ENCODE results near the gene FGFR3. TPM values are rescaled to one million over a fixed set of nuclear protein-coding genes. Genes with fewer than 3 reads are reported as not detected.

Gene FGFR3
- total RNA-seq, 2 experiments from 2014 or later = not detected

GRCh38 chr4:1786544-1787362, 6.3 kb upstream of the FGFR3 start:
- Mint-ChIP-seq H3K27ac (no peak overlapping the region), H3K4me3 (no peak overlapping the region)

DNA sequence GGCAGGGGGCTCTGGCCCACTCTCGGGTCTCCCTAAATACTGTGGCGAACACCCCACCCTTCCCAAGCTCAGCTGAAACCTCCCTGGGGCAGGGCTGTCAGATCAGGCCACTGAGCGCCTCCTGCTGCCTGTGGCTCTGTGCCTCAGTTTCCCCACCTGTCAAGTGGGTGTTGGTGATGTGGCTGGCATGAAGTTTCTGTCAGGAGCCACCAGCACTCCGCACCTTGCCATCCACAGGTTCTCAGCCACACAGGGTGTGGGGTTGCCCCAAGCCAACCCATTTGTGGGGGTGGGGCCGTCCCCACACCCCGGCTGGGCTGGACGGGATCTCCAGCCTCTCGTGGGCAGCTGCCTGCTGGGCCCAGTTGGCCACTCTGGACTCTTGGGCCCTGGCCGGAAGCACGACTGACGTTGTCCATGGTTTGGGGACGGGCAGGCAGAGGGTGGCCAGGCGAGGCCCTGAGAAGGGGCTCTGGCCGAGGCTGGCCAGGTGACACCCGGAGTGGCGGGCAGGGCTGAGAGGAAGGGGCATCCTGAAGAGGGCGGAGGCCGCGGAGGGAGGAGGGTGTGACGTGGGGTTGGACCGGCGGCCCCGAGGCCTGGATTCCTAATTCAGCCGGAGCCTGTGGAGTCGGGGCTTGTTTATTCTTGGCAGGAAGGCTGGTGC, 5.5 kb upstream of the FGFR3 start:
- Mint-ChIP-seq H3K27ac (no peak overlapping the region), H3K27me3 (peaks cover 4% of the 10 kb centered on the region), H3K4me3 (no peak overlapping the region), H3K9me3 (no peaks in the 10 kb centered on the region), H3K36me3 (no peaks in the 10 kb centered on the region), H3K4me1 (no peaks in the 10 kb centered on the region)
- DNase-seq = no peak

More at GRCh38 chr4:1786544-1787362, 6.3 kb upstream of the FGFR3 start:
- DNase-seq = no peak
- Mint-ChIP-seq H3K9me3 (no peaks in the 10 kb centered on the region), H3K36me3 (no peaks in the 10 kb centered on the region), H3K4me1 (no peaks in the 10 kb centered on the region), H3K27me3 (peaks cover 4% of the 10 kb centered on the region)

- no peaks in the 10 kb centered on the region for H3K36me3 Mint-ChIP-seq
- H3K27me3 Mint-ChIP-seq = peaks cover 4% of the 10 kb centered on the region
- H3K4me3 Mint-ChIP-seq = no peak overlapping the region
- H3K4me1 Mint-ChIP-seq = no peaks in the 10 kb centered on the region
- DNase-seq = no peak
- no peaks in the 10 kb centered on the region for H3K9me3 Mint-ChIP-seq
- H3K27ac Mint-ChIP-seq = no peak overlapping the region
Measured at GRCh38 chr4:1788254-1788973, 4.7 kb upstream of the FGFR3 start.

- H3K4me3 Mint-ChIP-seq = no peak overlapping the region
- no peaks in the 10 kb centered on the region for H3K9me3 Mint-ChIP-seq
- H3K36me3 Mint-ChIP-seq = no peaks in the 10 kb centered on the region
- H3K27ac Mint-ChIP-seq = no peak overlapping the region
- DNase-seq = no peak
- H3K27me3 Mint-ChIP-seq = peaks cover 6% of the 10 kb centered on the region
- H3K4me1 Mint-ChIP-seq = no peaks in the 10 kb centered on the region
Measured at GRCh38 chr4:1789552-1789951, 3.5 kb upstream of the FGFR3 start.

GRCh38 chr4:1790005-1790404, 3.1 kb upstream of the FGFR3 start:
- Mint-ChIP-seq H3K36me3 (no peaks in the 10 kb centered on the region), H3K9me3 (no peaks in the 10 kb centered on the region), H3K4me3 (no peak overlapping the region), H3K4me1 (no peaks in the 10 kb centered on the region), H3K27ac (no peak overlapping the region), H3K27me3 (peaks cover 6% of the 10 kb centered on the region)
- DNase-seq = no peak

DNA sequence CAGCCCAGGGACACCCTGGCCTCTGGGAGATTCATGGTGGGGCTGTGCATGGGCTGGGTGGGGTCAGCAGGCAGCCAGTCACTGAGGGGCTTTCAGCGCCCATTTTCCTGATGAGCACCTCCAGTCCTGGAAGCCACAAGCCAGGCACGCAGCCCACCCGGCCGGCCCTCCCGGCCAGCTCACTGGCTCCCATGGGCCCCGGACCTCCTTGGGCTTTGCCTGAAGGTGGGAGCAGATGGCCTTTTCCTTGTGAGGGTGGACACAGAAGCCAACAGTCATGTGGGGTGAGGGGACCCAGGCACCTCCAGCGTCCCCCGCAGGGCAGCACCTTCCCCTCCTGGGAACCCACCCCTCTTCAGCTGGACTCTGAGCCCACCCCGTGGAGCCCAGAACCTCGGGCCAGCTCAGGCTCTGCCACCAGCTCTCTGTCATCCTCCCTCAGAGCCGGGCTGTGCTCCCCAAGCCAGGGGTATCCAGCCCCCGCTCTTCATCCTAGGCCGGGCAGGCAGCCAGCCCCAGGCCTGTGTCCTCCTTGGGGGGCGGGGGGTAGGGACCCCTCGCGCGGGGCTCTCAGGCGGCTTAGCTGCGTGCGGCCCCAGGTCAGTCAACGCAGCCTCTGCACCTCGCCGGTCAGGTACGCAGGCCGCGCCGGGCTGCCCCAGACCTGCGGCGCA, 798 bp upstream of the FGFR3 start:
- no peak overlapping the region for H3K4me3 Mint-ChIP-seq
- no peaks in the 10 kb centered on the region for H3K9me3 Mint-ChIP-seq
- H3K4me1 Mint-ChIP-seq = no peaks in the 10 kb centered on the region
- DNase-seq = no peak
- no peaks in the 10 kb centered on the region for H3K36me3 Mint-ChIP-seq
- H3K27me3 Mint-ChIP-seq = peaks cover 20% of the 10 kb centered on the region
- no peak overlapping the region for H3K27ac Mint-ChIP-seq

DNA sequence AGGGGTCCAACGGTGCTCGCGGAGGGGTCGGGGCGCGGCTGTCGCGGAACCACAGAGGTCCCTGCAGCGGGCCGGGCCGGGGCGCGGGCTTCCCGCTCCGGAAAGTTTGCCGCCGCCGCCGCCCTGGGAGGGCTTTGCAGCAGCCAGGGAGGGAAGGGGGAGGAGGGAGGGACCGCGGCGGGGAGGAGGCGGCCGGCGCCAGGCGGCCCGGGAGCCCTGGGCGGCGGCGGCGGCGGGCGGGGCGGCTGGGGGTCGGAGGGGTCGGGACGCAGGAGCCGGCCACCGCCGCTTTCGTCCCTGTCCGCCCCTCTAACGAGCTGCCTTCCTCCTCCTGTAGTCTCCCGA, 375 bp downstream of the FGFR3 start:
- no peak overlapping the region for H3K4me3 Mint-ChIP-seq
- H3K4me1 Mint-ChIP-seq = no peaks in the 10 kb centered on the region
- H3K36me3 Mint-ChIP-seq = no peaks in the 10 kb centered on the region
- peak; percentile 36 for DNase-seq
- no peak overlapping the region for H3K27ac Mint-ChIP-seq
- H3K27me3 Mint-ChIP-seq = peaks cover 21% of the 10 kb centered on the region
- no peaks in the 10 kb centered on the region for H3K9me3 Mint-ChIP-seq

GRCh38 chr4:1793940-1794808, 1.1 kb downstream of the FGFR3 start:
- H3K4me1 Mint-ChIP-seq = no peaks in the 10 kb centered on the region
- H3K27ac Mint-ChIP-seq = no peak overlapping the region
- no peak for DNase-seq
- H3K9me3 Mint-ChIP-seq = no peaks in the 10 kb centered on the region
- no peak overlapping the region for H3K4me3 Mint-ChIP-seq
- no peaks in the 10 kb centered on the region for H3K36me3 Mint-ChIP-seq
- H3K27me3 Mint-ChIP-seq = peaks cover 26% of the 10 kb centered on the region

- no peaks in the 10 kb centered on the region for H3K9me3 Mint-ChIP-seq
- DNase-seq = no peak
- H3K4me3 Mint-ChIP-seq = no peak overlapping the region
Measured at GRCh38 chr4:1794809-1795298, 1.8 kb downstream of the FGFR3 start.

DNA sequence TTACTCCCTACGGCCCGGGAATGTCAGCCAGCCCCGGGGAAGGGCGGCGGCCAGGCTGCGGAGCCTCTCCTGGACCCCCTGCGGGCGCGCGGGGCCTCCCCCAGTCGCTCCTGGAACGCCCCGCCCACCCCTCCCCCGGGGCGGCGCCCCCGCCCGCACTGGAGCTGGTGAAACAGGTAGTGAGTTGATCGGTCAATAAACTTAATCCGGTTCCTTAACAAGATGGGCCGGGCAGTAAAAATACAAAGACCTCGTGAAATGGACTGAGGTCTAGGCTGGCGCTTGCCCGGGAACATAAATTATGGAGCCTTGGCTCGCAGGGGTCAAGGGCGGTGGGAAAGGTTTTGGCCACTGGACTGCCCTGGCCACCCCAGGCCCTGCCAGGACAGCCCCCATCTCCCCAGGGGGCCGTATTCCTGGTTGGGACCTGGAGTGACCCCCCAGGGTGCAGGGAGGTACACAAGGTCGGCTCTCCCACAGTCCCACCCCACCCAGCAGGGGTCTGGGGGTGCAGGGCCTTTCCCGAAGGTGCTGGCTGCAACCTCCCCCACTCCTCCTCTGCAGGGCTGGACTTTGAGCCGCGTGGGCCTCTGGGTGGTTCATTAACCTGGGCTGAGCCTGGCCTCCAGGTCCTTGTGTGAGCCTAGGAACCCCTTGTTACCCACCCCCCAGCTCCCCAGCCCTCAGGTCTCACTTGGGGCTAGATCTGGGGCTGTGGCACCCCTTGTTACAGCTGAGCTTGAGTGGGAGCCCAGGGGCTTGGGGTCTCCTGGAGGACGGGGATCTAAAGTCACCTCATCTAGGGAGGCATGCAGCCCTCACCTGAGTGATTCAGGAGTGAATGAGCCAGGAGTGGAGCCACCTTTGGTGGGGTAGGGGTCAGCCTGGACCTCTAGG, 2.5 kb downstream of the FGFR3 start:
- H3K9me3 Mint-ChIP-seq = no peaks in the 10 kb centered on the region
- H3K27ac Mint-ChIP-seq = no peak overlapping the region

More at GRCh38 chr4:1794809-1795298, 1.8 kb downstream of the FGFR3 start:
- no peaks in the 10 kb centered on the region for H3K36me3 Mint-ChIP-seq
- no peaks in the 10 kb centered on the region for H3K4me1 Mint-ChIP-seq
- no peak overlapping the region for H3K27ac Mint-ChIP-seq
- peaks cover 26% of the 10 kb centered on the region for H3K27me3 Mint-ChIP-seq

GRCh38 chr4:1796486-1797204, 3.6 kb downstream of the FGFR3 start:
- no peaks in the 10 kb centered on the region for H3K9me3 Mint-ChIP-seq
- no peak overlapping the region for H3K27ac Mint-ChIP-seq
- H3K4me1 Mint-ChIP-seq = no peaks in the 10 kb centered on the region
- no peak for DNase-seq
- H3K36me3 Mint-ChIP-seq = no peaks in the 10 kb centered on the region
- H3K4me3 Mint-ChIP-seq = no peak overlapping the region
- H3K27me3 Mint-ChIP-seq = peaks cover 23% of the 10 kb centered on the region

More for the DNA sequence above, 2.5 kb downstream of the FGFR3 start:
- no peaks in the 10 kb centered on the region for H3K4me1 Mint-ChIP-seq
- H3K4me3 Mint-ChIP-seq = no peak overlapping the region
- peaks cover 26% of the 10 kb centered on the region for H3K27me3 Mint-ChIP-seq
- H3K36me3 Mint-ChIP-seq = no peaks in the 10 kb centered on the region
- DNase-seq = no peak

- H3K27ac Mint-ChIP-seq = no peak overlapping the region
- H3K4me1 Mint-ChIP-seq = no peaks in the 10 kb centered on the region
- no peak for DNase-seq
- H3K36me3 Mint-ChIP-seq = no peaks in the 10 kb centered on the region
- no peaks in the 10 kb centered on the region for H3K9me3 Mint-ChIP-seq
- H3K4me3 Mint-ChIP-seq = no peak overlapping the region
- peaks cover 22% of the 10 kb centered on the region for H3K27me3 Mint-ChIP-seq
Measured at GRCh38 chr4:1797298-1797860, 4.3 kb downstream of the FGFR3 start.
